ENCODE data around the gene CUL5.

The CUL5 gene

DNA sequence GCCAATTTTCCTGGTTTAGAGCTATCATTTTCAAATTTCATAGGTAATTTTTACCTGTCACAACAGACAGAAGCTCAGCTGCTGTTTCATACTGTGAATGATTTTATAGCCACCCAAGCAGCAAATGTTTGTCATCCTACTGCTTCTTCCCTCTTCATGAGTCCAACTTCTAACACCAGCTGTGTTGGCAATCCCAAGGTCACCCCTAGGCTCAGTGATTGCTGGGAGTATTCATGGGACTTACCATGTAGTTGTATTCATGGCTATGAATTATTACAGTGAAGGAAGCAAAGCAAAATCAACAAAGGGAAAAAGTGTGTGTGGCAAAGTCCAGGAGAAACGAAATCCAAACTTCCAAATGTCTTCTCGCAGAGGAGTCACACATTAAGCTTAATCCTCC, 28.5 kb downstream of the CUL5 start:
- no peak overlapping the region for H3K4me2 ChIP-seq (ENCODE audit: low read length)
- H3K79me2 ChIP-seq (ENCODE audit: insufficient read depth, low read length): peaks cover 17% of the 10 kb centered on the region
- H2AFZ ChIP-seq (ENCODE audit: low read length): no peak overlapping the region
- TF ChIP-seq, protein P1, sequence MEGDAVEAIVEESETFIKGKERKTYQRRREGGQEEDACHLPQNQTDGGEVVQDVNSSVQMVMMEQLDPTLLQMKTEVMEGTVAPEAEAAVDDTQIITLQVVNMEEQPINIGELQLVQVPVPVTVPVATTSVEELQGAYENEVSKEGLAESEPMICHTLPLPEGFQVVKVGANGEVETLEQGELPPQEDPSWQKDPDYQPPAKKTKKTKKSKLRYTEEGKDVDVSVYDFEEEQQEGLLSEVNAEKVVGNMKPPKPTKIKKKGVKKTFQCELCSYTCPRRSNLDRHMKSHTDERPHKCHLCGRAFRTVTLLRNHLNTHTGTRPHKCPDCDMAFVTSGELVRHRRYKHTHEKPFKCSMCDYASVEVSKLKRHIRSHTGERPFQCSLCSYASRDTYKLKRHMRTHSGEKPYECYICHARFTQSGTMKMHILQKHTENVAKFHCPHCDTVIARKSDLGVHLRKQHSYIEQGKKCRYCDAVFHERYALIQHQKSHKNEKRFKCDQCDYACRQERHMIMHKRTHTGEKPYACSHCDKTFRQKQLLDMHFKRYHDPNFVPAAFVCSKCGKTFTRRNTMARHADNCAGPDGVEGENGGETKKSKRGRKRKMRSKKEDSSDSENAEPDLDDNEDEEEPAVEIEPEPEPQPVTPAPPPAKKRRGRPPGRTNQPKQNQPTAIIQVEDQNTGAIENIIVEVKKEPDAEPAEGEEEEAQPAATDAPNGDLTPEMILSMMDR (IDR thresholded peaks at IDR 0.05; ENCODE audit: low read length): no peak
- TF ChIP-seq EZH2 (IDR thresholded peaks at IDR 0.05; ENCODE audit: borderline replicate concordance, low read length): no peak
- H3K27ac ChIP-seq (ENCODE audit: low read depth, low read length, poor library complexity, severe bottlenecking): no peak overlapping the region
- H3K4me1 ChIP-seq (ENCODE audit: insufficient read depth, low read length, severe bottlenecking): no peaks in the 10 kb centered on the region
- H3K9me2 ChIP-seq (ENCODE audit: low read depth, low read length): no peaks in the 10 kb centered on the region
- no peaks in the 10 kb centered on the region for H3K27me3 ChIP-seq (ENCODE audit: insufficient read depth, low read length)
- H3K4me3 ChIP-seq (ENCODE audit: low read depth, low read length, poor library complexity, severe bottlenecking): no peak overlapping the region
- H3K9me3 ChIP-seq (ENCODE audit: low read length): no peaks in the 10 kb centered on the region
- no peaks in the 10 kb centered on the region for H3F3A ChIP-seq (ENCODE audit: insufficient read depth, low read length)
- H4K20me1 ChIP-seq (ENCODE audit: insufficient read depth, low read length): no peaks in the 10 kb centered on the region
- H3K36me3 ChIP-seq (ENCODE audit: insufficient read depth, low read length): peaks cover 63% of the 10 kb centered on the region
- H3K9ac ChIP-seq (ENCODE audit: low read length): no peak overlapping the region

DNA sequence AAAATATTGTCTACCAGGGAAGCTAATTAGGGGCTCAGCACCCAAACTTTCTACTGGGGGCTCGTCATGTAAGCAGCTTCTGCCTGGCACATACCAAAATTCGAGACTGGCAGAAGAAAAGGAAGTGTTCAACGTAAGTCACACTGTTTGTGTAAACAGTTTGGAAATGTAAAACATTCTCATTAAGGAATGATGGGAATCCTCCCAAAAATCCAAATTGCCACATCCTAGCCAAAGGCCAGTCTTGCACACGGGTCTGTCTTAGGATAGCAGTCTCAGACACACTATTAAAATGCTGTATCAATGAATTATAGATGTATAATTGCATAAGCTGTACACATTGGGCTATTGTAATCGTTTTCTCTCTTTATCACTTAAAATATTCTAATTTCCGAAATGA, 28.9 kb downstream of the CUL5 start:
- Histone ChIP-seq H3F3A (ENCODE audit: insufficient read depth, low read length) (no peaks in the 10 kb centered on the region), H3K36me3 (ENCODE audit: insufficient read depth, low read length) (peaks cover 63% of the 10 kb centered on the region), H3K9me2 (ENCODE audit: low read depth, low read length) (no peaks in the 10 kb centered on the region), H2AFZ (ENCODE audit: low read length) (no peak overlapping the region), H3K4me3 (ENCODE audit: low read depth, low read length, poor library complexity, severe bottlenecking) (no peak overlapping the region), H3K27ac (ENCODE audit: low read depth, low read length, poor library complexity, severe bottlenecking) (no peak overlapping the region), H3K4me1 (ENCODE audit: insufficient read depth, low read length, severe bottlenecking) (no peaks in the 10 kb centered on the region), H3K9ac (ENCODE audit: low read length) (no peak overlapping the region), H3K79me2 (ENCODE audit: insufficient read depth, low read length) (peaks cover 13% of the 10 kb centered on the region), H3K4me2 (ENCODE audit: low read length) (no peak overlapping the region), H3K27me3 (ENCODE audit: insufficient read depth, low read length) (no peaks in the 10 kb centered on the region), H3K9me3 (ENCODE audit: low read length) (no peaks in the 10 kb centered on the region), H4K20me1 (ENCODE audit: insufficient read depth, low read length) (no peaks in the 10 kb centered on the region)
- TF ChIP-seq, protein P1 (IDR thresholded peaks at IDR 0.05; ENCODE audit: low read length): no peak
- no peak for TF ChIP-seq EZH2 (IDR thresholded peaks at IDR 0.05; ENCODE audit: borderline replicate concordance, low read length)

DNA sequence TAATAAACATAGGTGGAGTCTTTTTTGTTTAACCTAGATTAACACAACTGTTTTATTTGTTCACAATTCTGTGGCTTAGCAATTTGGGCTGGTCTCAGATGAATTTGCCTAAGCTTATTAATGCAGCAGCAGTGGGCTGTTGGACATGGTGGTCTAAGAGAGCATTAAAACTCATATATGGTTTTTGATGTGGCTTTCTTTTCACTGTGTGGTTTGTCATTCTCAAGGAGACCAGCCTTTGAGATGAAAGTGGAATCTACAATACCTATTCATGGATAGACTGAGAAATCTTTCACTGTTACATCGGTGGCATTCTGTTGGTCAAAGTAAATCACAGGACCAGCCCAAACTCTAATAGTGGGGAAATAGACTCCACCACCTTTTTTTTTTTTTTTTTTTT, 39.6 kb downstream of the CUL5 start:
- no peaks in the 10 kb centered on the region for H4K20me1 ChIP-seq (ENCODE audit: insufficient read depth, low read length)
- no peaks in the 10 kb centered on the region for H3K27me3 ChIP-seq (ENCODE audit: insufficient read depth, low read length)
- no peaks in the 10 kb centered on the region for H3F3A ChIP-seq (ENCODE audit: insufficient read depth, low read length)
- no peak overlapping the region for H3K4me3 ChIP-seq (ENCODE audit: low read depth, low read length, poor library complexity, severe bottlenecking)
- no peaks in the 10 kb centered on the region for H3K79me2 ChIP-seq (ENCODE audit: insufficient read depth, low read length)
- H3K9me2 ChIP-seq (ENCODE audit: low read depth, low read length): no peaks in the 10 kb centered on the region
- no peak overlapping the region for H2AFZ ChIP-seq (ENCODE audit: low read length)
- no peak overlapping the region for H3K4me2 ChIP-seq (ENCODE audit: low read length)
- H3K9me3 ChIP-seq (ENCODE audit: low read length): no peaks in the 10 kb centered on the region
- H3K4me1 ChIP-seq (ENCODE audit: insufficient read depth, low read length, severe bottlenecking): no peaks in the 10 kb centered on the region
- no peak overlapping the region for H3K27ac ChIP-seq (ENCODE audit: low read depth, low read length, poor library complexity, severe bottlenecking)
- peaks cover 62% of the 10 kb centered on the region for H3K36me3 ChIP-seq (ENCODE audit: insufficient read depth, low read length)
- H3K9ac ChIP-seq (ENCODE audit: low read length): no peak overlapping the region
- TF ChIP-seq, protein P1 (IDR thresholded peaks at IDR 0.05; ENCODE audit: low read length): no peak
- no peak for TF ChIP-seq EZH2 (IDR thresholded peaks at IDR 0.05; ENCODE audit: borderline replicate concordance, low read length)
